Skin of body (tissue), 2 donors: ENCODE measurements around the gene SMKR1. TPM values are rescaled to one million over a fixed set of nuclear protein-coding genes. Genes with fewer than 3 reads are reported as not detected.
"Not testable (repeated sequence)": the region's sequence is repeated elsewhere in the genome, so short reads cannot be mapped to it uniquely, and the experiment has no call there.

Source experiments
- DNase-seq: peaks from one replicate; lab custom pipeline; 2025; lab: John Stamatoyannopoulos, UW
- total RNA-seq: library from RNA; depleted of rRNA; stranded (reverse); fragments of >200 nt; gene quantifications from one replicate; pipeline ENCODE4 v1.2.3, GENCODE V29; 2014

The SMKR1 gene
- total RNA-seq, 1 donor from 2014 or later, result 0.20 TPM

DNA sequence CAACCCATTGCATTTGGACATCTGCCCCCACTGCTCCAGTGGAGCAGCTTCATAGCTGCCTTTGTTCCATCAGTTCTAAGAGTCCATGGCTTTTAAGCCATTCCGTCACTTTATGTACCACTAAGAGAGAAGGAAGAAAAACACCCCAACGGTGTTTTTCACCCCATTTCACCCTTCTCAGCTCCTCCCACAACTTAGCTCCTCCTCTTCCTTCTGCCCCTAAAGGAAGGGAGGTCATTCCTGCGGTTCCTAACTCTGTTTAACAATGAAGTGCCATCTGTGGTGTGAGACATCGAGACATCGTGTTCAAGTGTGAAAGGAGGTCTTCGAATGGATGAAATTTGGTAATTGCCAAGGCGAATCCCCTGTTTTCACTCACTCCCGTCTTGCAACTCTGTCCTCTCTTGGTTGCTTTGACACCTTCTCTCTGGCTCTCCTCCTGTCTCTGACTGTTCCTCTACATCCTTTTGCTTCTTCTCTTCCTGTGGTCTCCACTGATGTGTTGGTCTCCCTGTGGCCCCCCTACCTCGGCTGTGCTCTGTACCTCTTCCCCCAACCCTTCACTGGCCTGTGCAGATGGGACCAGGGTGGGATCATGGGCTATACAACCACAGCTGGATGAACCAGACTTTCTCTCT lies 23.0 kb downstream of the SMKR1 start:
- DNase-seq, result no peak

DNA sequence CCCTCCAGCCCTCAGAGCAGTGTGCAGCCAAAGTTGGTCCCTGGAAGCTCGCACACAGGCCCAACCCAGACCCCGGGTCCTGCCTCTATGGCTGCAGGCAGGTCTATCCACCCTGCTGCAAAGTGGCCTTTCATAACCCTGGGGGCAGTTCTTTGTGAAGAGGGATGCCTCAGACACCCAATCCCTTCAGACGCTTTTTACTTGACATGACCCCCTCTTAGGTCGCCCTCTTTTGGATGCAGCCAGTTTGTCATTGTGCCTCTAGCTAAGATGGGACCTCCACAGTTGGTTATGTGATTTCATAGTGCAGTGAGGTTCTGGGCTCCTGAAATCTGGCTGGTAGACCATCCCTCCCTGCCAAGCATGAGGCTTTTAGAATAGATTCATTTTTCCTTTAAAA lies 27.3 kb downstream of the SMKR1 start:
- DNase-seq, result no peak

DNA sequence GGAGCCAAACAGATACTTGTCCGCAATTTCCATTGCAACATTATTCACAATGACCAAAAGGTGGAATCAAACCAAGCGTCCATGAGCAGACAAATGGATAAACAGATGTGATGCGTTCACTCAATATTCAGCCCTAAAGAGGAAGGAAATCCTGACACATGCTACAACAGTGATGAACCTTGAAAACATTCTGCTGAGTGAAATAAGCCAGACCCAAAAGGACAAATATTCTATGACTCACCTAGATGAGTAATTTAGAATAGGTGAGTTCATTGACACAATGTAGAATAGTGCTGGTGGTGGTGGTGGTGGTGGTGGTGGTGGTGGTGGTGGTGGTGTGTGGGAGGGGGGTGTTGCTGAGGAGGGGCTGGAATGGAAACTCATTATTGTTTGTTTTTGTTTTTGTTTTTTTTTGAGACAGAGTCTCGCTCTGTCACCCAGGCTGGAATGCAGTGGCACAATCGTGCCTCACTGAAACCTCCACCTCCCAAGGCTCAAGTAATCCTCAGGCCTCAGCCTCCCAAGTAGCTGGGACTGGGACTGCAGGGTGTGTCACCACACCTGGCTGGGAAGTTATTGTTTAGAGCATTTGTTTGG lies 28.6 kb downstream of the SMKR1 start:
- no peak for DNase-seq

DNA sequence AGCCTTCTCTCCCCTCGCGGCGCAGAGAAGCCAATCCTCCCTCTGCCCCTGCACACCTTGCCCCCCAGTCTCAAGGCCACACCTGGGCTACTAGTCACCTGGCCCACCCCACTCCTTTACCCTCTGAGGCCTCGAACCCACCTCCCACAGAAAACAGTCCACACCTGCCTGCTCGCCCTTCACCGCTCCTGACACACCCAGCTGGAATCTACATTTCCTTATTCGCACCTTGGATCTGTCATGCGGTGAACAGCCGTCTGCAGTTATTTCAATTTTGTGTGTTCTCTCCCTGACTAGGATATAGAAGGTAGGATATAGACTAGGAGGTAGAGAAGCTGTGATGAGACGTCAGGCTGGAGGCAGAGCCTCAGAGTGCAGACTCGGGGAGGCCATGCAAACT lies 29.4 kb downstream of the SMKR1 start:
- DNase-seq, result no peak

DNA sequence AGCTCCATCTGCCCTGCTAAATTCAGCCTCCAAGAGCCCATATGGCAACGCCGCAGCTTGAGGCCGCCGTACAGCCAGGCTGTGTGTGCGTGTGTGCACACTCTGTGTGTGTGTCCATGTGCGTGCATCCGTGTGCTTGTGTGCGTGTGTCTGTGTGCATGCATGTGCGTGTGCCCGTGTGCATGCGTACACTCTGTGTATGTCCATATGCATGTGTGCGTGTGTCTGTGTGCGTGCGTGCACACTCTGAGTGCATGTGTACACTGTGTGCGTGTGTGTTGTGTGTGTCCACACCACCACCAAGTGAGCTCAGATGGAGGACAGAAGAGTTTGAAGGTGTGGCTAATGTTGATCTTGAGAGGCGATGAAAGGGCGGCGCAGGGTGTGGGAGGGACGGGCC lies 30.0 kb downstream of the SMKR1 start:
- no peak for DNase-seq

DNA sequence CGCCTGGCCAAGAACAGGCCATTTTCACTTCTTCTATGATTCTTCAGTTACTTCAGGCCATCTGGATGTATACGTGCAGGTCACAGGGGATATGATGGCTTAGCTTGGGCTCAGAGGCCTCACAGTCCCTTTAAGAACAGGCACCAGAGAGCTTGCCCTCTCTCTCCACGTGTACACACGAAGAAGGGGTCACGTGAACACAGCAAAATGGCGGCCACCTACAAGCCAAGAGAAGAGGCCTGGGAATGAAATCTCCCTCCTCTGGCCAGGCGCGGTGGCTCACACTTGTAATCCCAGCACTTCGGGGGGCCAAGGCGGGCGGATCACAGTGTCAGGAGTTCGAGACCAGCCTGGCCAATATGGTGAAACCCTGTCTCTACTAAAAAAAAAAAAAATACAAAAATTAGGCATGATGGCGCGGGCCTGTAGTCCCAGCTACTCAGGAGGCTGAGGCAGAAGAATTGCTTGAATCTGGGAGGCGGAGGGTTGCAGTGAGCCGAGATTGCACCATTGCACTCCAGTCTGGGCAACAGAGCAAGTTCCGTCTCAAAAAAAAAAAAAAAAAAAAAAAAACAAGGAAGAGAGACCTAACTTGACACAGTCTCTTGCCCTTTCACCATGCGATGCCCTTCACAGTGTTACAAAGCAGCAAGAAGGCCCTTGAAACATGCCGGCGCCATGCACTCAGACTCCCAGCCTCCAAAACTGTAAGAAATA lies 32.4 kb downstream of the SMKR1 start:
- not testable (repeated sequence) for DNase-seq

DNA sequence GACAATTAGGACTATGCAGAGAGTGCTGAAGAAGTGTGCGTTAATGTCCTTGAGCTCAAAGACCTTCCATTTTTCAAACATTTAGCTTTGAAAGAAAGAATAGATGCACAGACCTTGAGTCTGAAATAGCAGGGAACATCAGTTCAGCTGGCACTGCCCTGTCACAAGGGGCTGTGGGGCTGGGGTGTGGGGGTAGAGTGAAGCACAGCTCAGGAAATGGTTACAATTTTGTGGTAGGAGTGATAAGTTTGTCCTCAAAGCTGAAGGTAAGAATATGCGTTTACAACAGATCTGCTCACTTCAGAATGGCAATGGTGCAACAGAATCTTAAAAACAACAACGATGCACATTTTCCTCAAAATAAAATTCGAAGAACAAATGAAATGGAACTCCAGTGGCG lies 33.6 kb downstream of the SMKR1 start:
- DNase-seq, result no peak

DNA sequence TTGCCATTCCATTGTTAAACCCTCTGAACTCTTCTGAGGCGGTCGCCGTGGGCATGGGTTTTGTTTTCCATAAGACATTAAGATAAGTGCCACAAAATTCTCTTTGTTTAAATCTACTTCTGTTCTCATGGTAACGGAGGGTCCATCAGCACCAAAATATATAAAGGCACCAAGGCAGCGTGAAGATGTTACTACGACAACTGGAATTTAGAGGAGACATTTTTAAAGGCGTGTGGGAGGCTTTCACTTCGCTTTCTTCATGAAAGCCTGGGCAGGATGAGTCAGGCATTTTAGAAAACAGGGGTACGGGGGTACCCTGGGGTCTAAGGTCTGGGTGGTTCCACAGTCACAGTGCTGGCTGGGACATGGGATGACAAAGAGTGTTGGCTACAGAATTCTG lies 34.0 kb downstream of the SMKR1 start:
- DNase-seq, result no peak

DNA sequence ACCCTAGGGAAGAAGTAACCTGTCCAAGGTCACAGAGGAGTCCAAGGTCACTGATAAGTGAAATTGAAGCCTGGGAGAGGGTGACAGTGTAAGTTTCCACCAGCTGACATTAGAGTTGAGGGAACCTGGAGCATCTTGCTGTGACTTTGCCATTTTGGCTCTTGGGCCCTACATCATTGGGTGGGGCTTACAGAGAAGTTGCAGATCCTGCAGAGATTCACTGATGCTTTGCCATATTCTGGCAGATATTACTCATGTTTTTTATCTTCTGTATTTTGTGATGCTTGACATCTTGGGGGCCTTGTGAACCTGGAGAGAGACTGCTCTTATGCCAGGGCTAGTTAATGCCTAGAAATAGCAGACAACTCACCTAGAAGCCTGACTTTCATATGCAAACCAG lies 36.5 kb downstream of the SMKR1 start:
- DNase-seq, result no peak

DNA sequence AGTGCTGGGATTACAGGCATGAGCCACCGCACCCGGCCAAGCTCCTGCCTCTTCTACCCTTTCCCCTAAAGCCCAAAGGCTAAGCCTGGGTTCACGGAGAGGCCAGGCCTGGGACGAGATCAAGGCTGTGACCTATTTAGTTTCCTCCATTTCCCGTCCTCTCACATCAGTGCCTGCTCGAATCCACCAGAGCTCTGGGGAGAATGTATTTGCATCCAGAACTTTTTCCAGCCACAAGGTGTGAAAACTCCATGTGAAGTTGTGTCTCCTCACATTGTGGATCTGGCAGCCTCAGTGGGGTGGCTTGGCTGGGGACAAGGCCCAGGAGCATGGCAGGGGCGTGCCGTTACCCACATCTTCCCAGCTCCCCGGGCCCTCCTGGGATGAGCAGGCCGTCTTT lies 38.0 kb downstream of the SMKR1 start:
- DNase-seq, result no peak

DNA sequence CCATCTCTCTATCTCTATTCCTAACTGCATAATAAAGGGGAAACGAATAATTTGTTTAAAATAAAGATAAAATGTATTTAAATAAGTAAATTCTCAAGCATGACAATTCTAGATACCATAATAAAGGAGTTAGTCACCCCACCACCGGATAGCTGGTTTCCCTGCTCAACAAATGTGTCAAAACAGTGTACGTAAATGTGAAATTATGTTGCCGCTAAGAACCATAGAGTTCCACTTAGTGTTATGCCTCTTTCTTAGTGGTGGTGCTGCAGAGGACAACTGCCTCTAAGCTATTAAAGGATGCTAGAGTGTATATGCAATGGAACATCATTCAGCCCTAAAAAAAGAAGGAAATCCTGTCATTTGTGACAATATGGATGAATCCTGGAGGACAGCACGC lies 42.4 kb downstream of the SMKR1 start:
- DNase-seq, result no peak

DNA sequence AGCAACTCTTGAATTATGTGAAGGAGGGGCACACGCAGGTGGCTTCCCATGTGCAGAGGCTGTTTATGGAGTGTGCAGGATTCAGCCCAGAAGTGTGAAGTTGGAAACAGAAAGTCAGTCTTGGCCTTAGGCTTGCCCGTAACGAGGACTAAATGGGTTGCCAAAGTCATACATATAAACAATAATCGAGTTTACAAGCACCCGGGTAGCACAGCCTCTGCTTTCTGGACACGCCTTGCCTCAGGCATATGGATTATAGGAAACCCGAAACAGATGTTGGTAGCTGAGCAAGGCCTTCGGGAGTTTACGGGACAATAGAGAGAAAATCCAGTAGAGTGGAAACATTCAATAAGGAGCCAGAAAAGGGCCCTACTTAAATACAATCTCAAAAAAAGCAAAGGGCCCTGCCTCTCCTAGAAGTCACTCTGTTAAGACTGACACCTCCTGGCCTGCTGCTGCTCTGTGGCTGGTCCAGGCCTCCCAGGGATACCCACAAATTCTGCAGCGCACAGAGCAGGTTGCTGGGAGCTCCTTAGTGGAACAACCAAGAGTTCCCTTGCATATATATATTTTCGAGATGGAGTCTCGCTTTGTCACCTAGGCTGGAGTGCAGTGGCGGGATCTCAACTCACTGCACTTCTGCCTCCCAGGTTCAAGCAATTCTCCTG lies 48.5 kb downstream of the SMKR1 start:
- DNase-seq, result peak; percentile 82

DNA sequence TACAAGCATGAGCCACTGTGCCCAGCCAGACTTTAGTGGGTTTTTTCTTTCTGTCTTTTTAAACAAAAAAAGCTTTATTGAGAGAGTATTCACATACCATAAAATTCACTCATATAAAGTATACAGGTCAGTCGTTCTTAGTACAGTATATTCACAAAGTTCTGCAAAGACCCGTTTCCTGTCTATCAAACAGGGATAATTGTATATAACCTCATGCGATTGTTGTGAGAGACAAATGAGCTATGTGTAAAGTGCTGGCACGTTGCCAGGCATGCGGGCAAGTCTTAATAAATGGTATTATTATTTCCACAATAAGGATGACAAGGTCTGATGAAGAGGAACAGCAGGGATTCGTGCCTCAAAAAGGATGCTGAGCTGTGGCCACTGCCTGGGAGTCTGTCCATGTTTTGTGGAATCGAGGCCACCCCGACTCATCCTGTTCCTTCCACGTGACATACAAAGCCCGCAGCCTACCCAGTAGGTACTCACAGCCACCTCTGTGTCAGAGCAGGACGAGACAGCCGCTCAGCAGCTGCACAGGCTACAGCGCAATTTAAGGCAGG lies 51.6 kb downstream of the SMKR1 start:
- no peak for DNase-seq

DNA sequence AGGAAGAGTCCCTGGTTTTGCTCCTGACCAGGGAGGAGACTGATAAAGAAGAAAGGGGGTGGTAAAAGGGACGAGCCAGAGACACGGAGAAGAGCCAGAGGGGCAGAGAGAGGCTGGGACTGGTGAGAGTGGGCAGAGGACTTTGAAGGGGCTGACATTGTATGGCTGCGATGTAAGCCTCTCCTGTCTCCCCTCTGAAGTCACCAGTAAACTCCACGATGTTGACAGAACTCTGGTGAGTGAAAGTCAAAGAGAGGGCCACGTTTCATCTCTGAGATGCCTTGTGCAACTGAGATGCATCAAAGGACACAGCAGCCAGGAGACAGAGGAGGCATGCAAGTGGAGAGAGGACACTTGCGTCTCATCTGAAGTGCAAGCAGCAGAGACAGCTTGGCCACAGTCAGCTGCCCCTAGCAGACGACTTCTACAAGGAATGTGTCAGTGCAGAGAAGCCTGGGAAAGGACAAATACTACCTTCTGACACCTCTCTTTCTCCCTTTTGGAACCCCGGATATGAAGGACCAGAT lies 54.3 kb downstream of the SMKR1 start:
- DNase-seq, result no peak

DNA sequence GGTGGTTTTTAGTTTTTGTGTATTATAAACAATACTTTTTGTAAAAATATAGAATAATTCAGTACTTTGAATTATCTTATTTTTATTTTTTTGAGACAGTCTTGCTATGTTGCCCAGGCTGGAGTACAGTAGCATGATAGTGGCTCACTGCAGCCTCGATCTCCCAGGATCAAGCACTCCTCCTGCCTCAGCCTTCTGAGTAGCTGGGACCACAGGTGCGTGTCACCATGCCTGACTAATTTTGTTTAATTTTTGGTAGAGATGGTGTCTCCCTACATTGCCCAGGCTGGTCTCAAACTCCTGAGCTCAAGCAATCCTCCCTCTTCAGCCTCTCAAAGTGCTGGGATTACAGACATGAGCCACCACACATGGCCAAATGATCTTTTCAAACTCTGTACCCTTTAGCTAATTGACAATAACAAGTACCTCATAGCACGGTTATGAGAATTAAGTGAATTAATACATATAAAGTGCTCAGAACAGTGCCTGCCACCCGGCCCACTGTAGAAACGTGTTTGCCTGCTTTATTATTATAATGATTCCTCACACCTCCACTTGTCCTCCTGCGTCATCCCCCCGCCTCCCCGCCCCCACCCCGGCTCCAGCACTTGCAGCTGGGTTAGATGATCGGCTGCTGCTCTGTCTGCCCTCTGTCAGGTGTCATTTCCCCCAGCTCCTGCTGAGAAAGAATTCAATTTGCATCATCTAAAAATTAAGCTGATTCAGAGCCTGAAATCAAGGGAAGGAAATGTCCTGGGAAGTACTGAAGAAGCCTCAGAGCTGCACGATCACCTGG lies 55.6 kb downstream of the SMKR1 start:
- no peak for DNase-seq

DNA sequence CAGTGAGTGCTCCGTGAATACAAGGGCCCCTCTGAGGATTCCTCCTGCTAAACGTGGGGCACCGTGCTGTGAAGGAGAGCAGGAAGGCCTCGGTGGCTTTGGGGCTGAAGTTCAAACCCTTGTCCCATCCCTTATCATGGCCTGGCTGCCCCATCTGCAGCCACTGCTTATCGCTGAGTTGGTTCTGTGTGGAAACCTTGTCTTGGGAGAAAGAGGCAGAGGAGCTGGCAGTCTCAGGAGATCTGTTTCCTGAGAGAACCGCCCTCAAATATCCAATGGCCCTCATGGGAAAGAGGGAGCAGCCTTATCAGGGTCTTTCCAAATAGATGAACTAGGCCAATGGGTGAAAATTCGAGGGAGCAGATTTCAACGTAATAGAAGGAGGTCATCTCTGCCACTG lies 57.2 kb downstream of the SMKR1 start:
- DNase-seq, result no peak

DNA sequence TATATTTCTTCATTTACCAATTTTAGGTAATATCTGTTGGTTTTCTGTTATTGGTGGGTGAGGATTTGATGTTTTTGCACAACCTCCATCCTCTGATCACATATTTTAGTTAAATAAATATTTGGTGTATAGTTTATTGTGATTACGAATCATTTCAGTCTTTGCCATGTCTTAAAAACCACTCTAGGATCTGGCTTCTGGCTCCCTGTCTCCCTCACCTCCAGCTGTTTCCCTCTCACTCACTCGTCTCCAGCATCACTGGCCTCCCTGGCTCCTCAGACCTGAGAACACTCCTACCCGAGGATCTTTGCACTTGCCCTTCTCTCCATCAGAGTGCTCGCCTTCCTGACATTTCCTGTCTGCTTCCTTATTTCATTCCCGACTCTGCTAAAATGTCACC lies 58.5 kb downstream of the SMKR1 start:
- DNase-seq, result no peak

DNA sequence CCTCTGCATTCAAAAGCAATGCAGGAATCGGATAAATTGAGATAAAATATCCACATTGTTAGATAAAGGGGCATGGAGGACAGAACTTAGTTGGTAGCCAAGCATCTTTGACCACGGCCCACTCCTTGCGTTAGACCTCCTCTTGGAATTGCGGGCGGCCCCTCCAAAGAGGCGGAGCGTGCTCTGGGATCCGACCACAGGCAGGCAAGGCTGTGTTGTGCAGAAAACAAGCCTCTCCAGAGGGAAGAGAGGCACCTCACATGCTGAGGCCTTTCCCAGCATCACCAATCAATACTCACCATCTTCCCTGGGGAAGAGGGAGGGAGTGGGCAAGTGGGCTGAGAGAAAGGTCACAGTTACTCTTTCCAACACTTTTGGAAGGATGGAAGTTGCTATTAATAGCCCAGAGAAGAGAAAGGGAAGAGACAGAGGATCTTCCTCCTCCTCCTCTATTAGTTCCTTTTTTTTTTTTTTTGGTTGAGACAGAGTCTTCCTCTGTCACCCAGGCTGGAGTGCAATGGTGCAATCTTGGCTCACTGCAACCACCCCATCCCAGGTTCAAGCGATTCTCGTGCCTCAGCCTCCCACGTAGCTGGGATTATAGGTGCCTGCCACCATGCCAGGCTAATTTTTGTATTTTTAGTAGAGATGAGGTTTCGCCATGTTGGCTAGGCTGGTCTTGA lies 59.5 kb downstream of the SMKR1 start:
- no peak for DNase-seq
